22Rv1 (cell line): ENCODE measurements around the gene RAP2A.

Experiments used
- CTCF ChIP-seq: fragments of 450-650 bp; IDR thresholded peaks from 2 replicates; pipeline ENCODE4 v1.5.1; 2017; ENCODE audit warnings: mild to moderate bottlenecking
- ZFX ChIP-seq: fragments of 450-650 bp; IDR thresholded peaks from 2 replicates; pipeline ENCODE4 v1.6.1; 2017; ENCODE audit warnings: antibody characterized with exemption, borderline replicate concordance

DNA sequence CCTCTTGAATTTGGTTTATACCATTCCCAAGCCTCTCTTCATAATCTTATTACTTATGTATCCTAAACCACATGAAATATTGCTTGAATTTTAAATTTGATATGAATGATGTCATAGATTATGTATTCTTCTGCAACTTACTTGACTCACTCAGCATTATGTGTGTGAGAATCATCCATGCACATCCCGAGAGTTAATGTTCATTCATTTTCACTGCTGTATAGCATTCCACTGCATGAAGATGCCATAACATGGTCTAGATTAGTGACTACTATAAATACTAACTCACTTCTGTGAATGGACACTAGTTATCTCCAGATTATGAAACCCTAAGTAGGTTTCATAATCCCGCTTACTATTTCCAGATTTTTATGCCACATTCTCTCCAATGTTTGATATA lies 25.0 kb upstream of the RAP2A start:
- TF ChIP-seq CTCF = no peak
- TF ChIP-seq ZFX = no peak
